ENCODE measurements around the gene FAM180B.

Gene FAM180B

GRCh38 chr11:47572715-47573255 is 13.7 kb upstream of the FAM180B start (continued):
- peak; percentile 94 for TF ChIP-seq PRDM10 (tag by site-specific recombination; IDR thresholded peaks at IDR 0.05)

GRCh38 chr11:47573321-47573720 is 13.2 kb upstream of the FAM180B start:
- H3K36me3 ChIP-seq (ENCODE audit: control insufficient read depth in 2 of 2, insufficient read depth in 1 of 2, low read length in 2 of 2): peaks cover 8 to 86% of the 10 kb centered on the region in 2 experiments
- no peaks in the 10 kb centered on the region for H3K9me3 ChIP-seq (ENCODE audit: control insufficient read depth, insufficient read depth, low read depth, low read length)
- ChIA-PET POLR2A (interaction anchor here (0.6 to 1.4 kb wide), 3 partner anchors 41 to 1729 kb away, joined by 3 to 4 read pairs (median 4); no protein-coding TSS in a partner anchor), CTCF (interaction anchor here (0.6 to 1.4 kb wide), 3 partner anchors 9 to 442 kb away, joined by 3 to 4 read pairs (median 3); no protein-coding TSS in a partner anchor)
- H3K27ac ChIP-seq (ENCODE audit: extremely low read depth, low read depth, low read length): peak overlapping the region; percentile 53
- H3K4me3 ChIP-seq (ENCODE audit: low read depth, low read length): no peak overlapping the region
- H3K4me1 ChIP-seq (ENCODE audit: control insufficient read depth, insufficient read depth, low read length): peaks cover 14% of the 10 kb centered on the region
- TF ChIP-seq ZNF558 (tag by site-specific recombination; IDR thresholded peaks at IDR 0.05) (no peak), ZNF488 (tag by site-specific recombination; IDR thresholded peaks at IDR 0.05) (no peak), ZNF561 (tag by site-specific recombination; IDR thresholded peaks at IDR 0.05; ENCODE audit: borderline replicate concordance) (no peak), HIC1 (tag by site-specific recombination; IDR thresholded peaks at IDR 0.05) (no peak), ZNF639 (tag by site-specific recombination; IDR thresholded peaks at IDR 0.05) (no peak), ZFP41 (tag by site-specific recombination; IDR thresholded peaks at IDR 0.05; ENCODE audit: borderline replicate concordance) (no peak), ZNF473 (tag by site-specific recombination; IDR thresholded peaks at IDR 0.05) (no peak), HOXD13 (CRISPR knock-in tag; IDR thresholded peaks at IDR 0.05; ENCODE audit: borderline replicate concordance) (no peak), ZNF280D (tag by site-specific recombination; IDR thresholded peaks at IDR 0.05) (no peak), ZNF677 (tag by site-specific recombination; IDR thresholded peaks at IDR 0.05) (no peak), MYNN (tag by site-specific recombination; IDR thresholded peaks at IDR 0.05; ENCODE audit: borderline replicate concordance) (no peak), TRIM28 (IDR thresholded peaks at IDR 0.05; ENCODE audit: borderline replicate concordance, low read length) (no peak), ZNF518A (tag by site-specific recombination; conservative IDR thresholded peaks at IDR 0.05; ENCODE audit: low read depth) (no peak), ZNF26 (tag by site-specific recombination; IDR thresholded peaks at IDR 0.05) (no peak)

Measured in HEK293 (cell line).